Activated T-helper 2 cell treated with anti-CD3 and anti-CD28 coated beads, Interferon-gamma antibody, Interleukin-2, Interleukin-4, amounts not matched to agents 10 μg/mL and 5 μg/mL and 100 μg/mL, durations not matched to agents 14 hours and 24 hours and 36 hours (primary cell): ENCODE data around the gene SGSM2. TPM values are rescaled to one million over a fixed set of nuclear protein-coding genes. Genes with fewer than 3 reads are reported as not detected.

Experiments
- DNase-seq: peaks from one replicate; pipeline ENCODE4 v3.0.0; 2021; ENCODE audit warnings: low spot score
- H3K27ac Mint-ChIP-seq: one replicate; pipeline ENCODE4 v1.8.0; 2021; ENCODE audit warnings: mixed read lengths
- H3K27me3 Mint-ChIP-seq: one replicate; pipeline ENCODE4 v1.8.0; 2021; ENCODE audit warnings: low read depth, mixed read lengths
- H3K36me3 Mint-ChIP-seq: one replicate; pipeline ENCODE4 v1.8.0; 2021; ENCODE audit warnings: low read depth, mixed read lengths
- H3K4me1 Mint-ChIP-seq: one replicate; pipeline ENCODE4 v1.8.0; 2021; ENCODE audit warnings: low read depth, mixed read lengths
- H3K4me3 Mint-ChIP-seq: one replicate; pipeline ENCODE4 v1.8.0; 2021; ENCODE audit warnings: low read depth, mild to moderate bottlenecking, moderate library complexity, mixed read lengths
- H3K9me3 Mint-ChIP-seq: one replicate; pipeline ENCODE4 v1.8.0; 2021; ENCODE audit warnings: mixed read lengths
- intact Hi-C: fragments of 100-400 bp; cut with micrococcal nuclease; formaldehyde crosslinking; loops from one replicate; pipeline ENCODE4 v1.15.1; 2023
- total RNA-seq: library from RNA; stranded (reverse); gene quantifications from 2 replicates; pipeline ENCODE4 v1.2.3, GENCODE V29; 2022

Gene SGSM2
- total RNA-seq, 1 donor from 2014 or later = 55.4 TPM

- no peaks in the 10 kb centered on the region for H3K4me1 Mint-ChIP-seq
- no peak overlapping the region for H3K4me3 Mint-ChIP-seq
- no peaks in the 10 kb centered on the region for H3K27me3 Mint-ChIP-seq
- no peaks in the 10 kb centered on the region for H3K9me3 Mint-ChIP-seq
- intact Hi-C loops = no loop called here
- no peak for DNase-seq
- no peak overlapping the region for H3K27ac Mint-ChIP-seq
- H3K36me3 Mint-ChIP-seq = peaks cover 27% of the 10 kb centered on the region
Measured at GRCh38 chr17:2421315-2422147, 84.2 kb downstream of the SGSM2 start.

GRCh38 chr17:2423271-2423670 is 86.0 kb downstream of the SGSM2 start:
- H3K36me3 Mint-ChIP-seq = peaks cover 19% of the 10 kb centered on the region

GRCh38 chr17:2427215-2427614 is 89.9 kb downstream of the SGSM2 start:
- Mint-ChIP-seq H3K27ac (no peak overlapping the region), H3K4me3 (no peak overlapping the region), H3K9me3 (no peaks in the 10 kb centered on the region), H3K4me1 (no peaks in the 10 kb centered on the region), H3K27me3 (no peaks in the 10 kb centered on the region), H3K36me3 (peaks cover 6% of the 10 kb centered on the region)
- intact Hi-C loops = no loop called here
- no peak for DNase-seq

More at GRCh38 chr17:2423271-2423670, 86.0 kb downstream of the SGSM2 start:
- no peaks in the 10 kb centered on the region for H3K27me3 Mint-ChIP-seq
- no peak overlapping the region for H3K27ac Mint-ChIP-seq
- H3K9me3 Mint-ChIP-seq = no peaks in the 10 kb centered on the region
- no peaks in the 10 kb centered on the region for H3K4me1 Mint-ChIP-seq
- DNase-seq = no peak
- intact Hi-C loops = no loop called here
- no peak overlapping the region for H3K4me3 Mint-ChIP-seq

GRCh38 chr17:2427910-2428309 is 90.6 kb downstream of the SGSM2 start:
- Mint-ChIP-seq H3K36me3 (peaks cover 7% of the 10 kb centered on the region), H3K9me3 (no peaks in the 10 kb centered on the region), H3K4me3 (no peak overlapping the region), H3K27me3 (no peaks in the 10 kb centered on the region), H3K27ac (no peak overlapping the region), H3K4me1 (no peaks in the 10 kb centered on the region)
- intact Hi-C loops = no loop called here
- no peak for DNase-seq

Other genes with a start within 250 kb of the SGSM2 start
- gene SMG6, start 33.7 kb upstream of the SGSM2 start, total RNA-seq = 33.5 and 43.0 TPM in 2 replicates
- gene SRR, start 33.6 kb upstream of the SGSM2 start, total RNA-seq = 17.3 and 18.4 TPM in 2 replicates
- 75.9 and 78.3 TPM in 2 replicates for gene TSR1, start 1.0 kb upstream of the SGSM2 start, total RNA-seq
- gene MNT, start 63.6 kb downstream of the SGSM2 start, total RNA-seq = 28.1 and 30.4 TPM in 2 replicates
- 49.1 and 49.2 TPM in 2 replicates for gene METTL16, start 174.4 kb downstream of the SGSM2 start, total RNA-seq